Inflammatory macrophage treated with lipopolysaccharide for 1 hour (primary cell): ENCODE data around the gene L3HYPDH.

Experiments used
- DNase-seq, 2 donors: peaks; one replicate each; pipeline ENCODE4 v3.0.0-alpha.2; 2020 to 2022

The L3HYPDH gene

DNA sequence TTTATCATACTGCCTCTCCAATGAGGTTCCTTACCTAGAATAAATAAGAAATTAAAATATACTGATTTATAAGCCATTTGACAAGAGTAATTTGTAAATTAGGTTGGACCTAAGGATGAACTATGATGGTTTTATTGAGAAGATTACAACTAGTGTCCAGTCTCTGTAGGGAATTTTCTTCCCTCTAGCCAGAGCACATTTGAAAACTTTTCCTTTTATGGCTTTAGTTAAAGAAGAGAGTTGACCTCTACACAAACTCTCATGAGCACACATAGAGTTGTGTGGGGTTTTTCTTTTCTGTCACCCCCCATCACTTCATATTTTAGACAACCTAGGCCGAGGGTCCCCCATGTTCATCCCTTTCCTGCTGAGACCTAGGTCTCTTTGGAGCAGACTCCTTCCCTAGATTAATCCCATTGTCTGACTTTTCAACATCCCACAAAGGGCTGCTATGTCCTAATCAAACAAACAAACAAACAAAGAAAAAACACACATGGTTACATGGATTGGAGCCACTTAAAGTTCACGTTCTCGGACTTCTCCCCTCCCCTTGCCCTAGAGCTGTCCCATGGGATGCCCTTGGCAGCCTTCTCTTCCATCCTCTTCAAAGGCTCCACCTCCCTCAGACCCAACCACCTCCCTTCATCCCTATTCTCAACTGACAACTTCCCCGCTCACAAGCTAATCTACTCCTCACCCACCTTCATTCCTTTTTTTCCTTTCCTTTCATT lies 59.7 kb downstream of the L3HYPDH start:
- no peak for DNase-seq
